HG03354 (cell line): ENCODE data around the gene PFKFB3.
"Not testable (repeated sequence)": the region's sequence is repeated elsewhere in the genome, so short reads cannot be mapped to it uniquely, and the experiment has no call there.

Source experiments
- ATAC-seq: cut with Tn5 transposase; IDR thresholded peaks from one replicate; pipeline ENCODE4 v1.9.1; 2021; ENCODE audit warnings: mild to moderate bottlenecking; ENCODE audit not compliant: unreplicated experiment, poor library complexity, severe bottlenecking

Gene PFKFB3

GRCh38 chr10:6200440-6200733, 2.3 kb upstream of the PFKFB3 start:
- ATAC-seq: no peak

GRCh38 chr10:6200734-6201515, 1.8 kb upstream of the PFKFB3 start:
- no peak for ATAC-seq

GRCh38 chr10:6201516-6201975, 1.2 kb upstream of the PFKFB3 start:
- peak; percentile 42 for ATAC-seq

- no peak for ATAC-seq
Measured at GRCh38 chr10:6202098-6202683, 541 bp upstream of the PFKFB3 start.

GRCh38 chr10:6203331-6204062, 765 bp downstream of the PFKFB3 start:
- peak; percentile 60 for ATAC-seq

GRCh38 chr10:6204063-6204340, 1.3 kb downstream of the PFKFB3 start:
- no peak for ATAC-seq

GRCh38 chr10:6204341-6205191, 1.8 kb downstream of the PFKFB3 start:
- ATAC-seq: no peak

- ATAC-seq: not testable (repeated sequence)
Measured at GRCh38 chr10:6206486-6206885, 3.8 kb downstream of the PFKFB3 start.

GRCh38 chr10:6207658-6208057, 4.9 kb downstream of the PFKFB3 start:
- no peak for ATAC-seq

- no peak for ATAC-seq
Measured at GRCh38 chr10:6208799-6209235, 6.1 kb downstream of the PFKFB3 start.

GRCh38 chr10:6211341-6211670, 8.6 kb downstream of the PFKFB3 start:
- no peak for ATAC-seq

GRCh38 chr10:6211671-6212635, 9.2 kb downstream of the PFKFB3 start:
- no peak for ATAC-seq

- no peak for ATAC-seq
Measured at GRCh38 chr10:6212806-6213205, 10.1 kb downstream of the PFKFB3 start.

GRCh38 chr10:6213257-6213905, 10.6 kb downstream of the PFKFB3 start:
- ATAC-seq: no peak

GRCh38 chr10:6213908-6214307, 11.2 kb downstream of the PFKFB3 start:
- ATAC-seq: no peak

- ATAC-seq: no peak
Measured at GRCh38 chr10:6214612-6215011, 11.9 kb downstream of the PFKFB3 start.

GRCh38 chr10:6215241-6215640, 12.5 kb downstream of the PFKFB3 start:
- no peak for ATAC-seq

- ATAC-seq: no peak
Measured at GRCh38 chr10:6215683-6216484, 13.2 kb downstream of the PFKFB3 start.
